Spinal cord (tissue), 4 donors: Measurements from ENCODE around the gene ARL2BP. TPM values are rescaled to one million over a fixed set of nuclear protein-coding genes. Genes with fewer than 3 reads are reported as not detected.

Experiments
- polyA plus RNA-seq, 2 donors: library from polyadenylated mRNA; unstranded; fragments of 120-200 nt; gene quantifications; one replicate each; pipeline ENCODE4 v1.2.1, GENCODE V29; 2013; ENCODE audit not compliant: insufficient read length in 2 of 2
- total RNA-seq, 2 donors: library from RNA; depleted of rRNA in 1 of 2; stranded (reverse); fragments of 120-200 nt in 1 of 2; fragments of >200 nt in 1 of 2; gene quantifications; one replicate each; pipeline versions ENCODE4 v1.2.3 to v1.2.4, GENCODE V29; 2013 to 2014

ARL2BP gene
- total and polyA plus RNA-seq, 4 donors = 74.7 to 79.3 (median 76.5) TPM

Other genes with a start within 250 kb of the ARL2BP start
- gene CPNE2, start 152.7 kb upstream of the ARL2BP start, total RNA-seq = 10 to 100 TPM; 56.4 to 58.5 TPM
- gene CPNE2, start 152.7 kb upstream of the ARL2BP start, polyA plus RNA-seq = 100 to 1,000 TPM; 184 to 197 TPM
- 10 to 100 TPM; 70.7 to 94.3 TPM for gene PSME3IP1, start 59.2 kb upstream of the ARL2BP start, total RNA-seq
- gene PSME3IP1, start 59.2 kb upstream of the ARL2BP start, polyA plus RNA-seq = 100 to 1,000 TPM; 151 to 172 TPM
- 10 to 100 TPM; 53.2 to 67.7 TPM for gene RSPRY1, start 58.9 kb upstream of the ARL2BP start, total RNA-seq
- 10 to 100 TPM; 41.2 to 44.9 TPM for gene RSPRY1, start 58.9 kb upstream of the ARL2BP start, polyA plus RNA-seq
- gene PLLP, start 39.4 kb downstream of the ARL2BP start, total RNA-seq = 10 to 100 TPM; 19.1 to 20.9 TPM
- gene PLLP, start 39.4 kb downstream of the ARL2BP start, polyA plus RNA-seq = 10 to 100 TPM; 37.6 to 38.1 TPM
- under 1 TPM in 1 of 2 donors, not detected in 1; 0.10 TPM for gene CCL22, start 113.5 kb downstream of the ARL2BP start, total RNA-seq
- under 1 TPM in 1 of 2 donors, not detected in 1; 0.14 TPM for gene CCL22, start 113.5 kb downstream of the ARL2BP start, polyA plus RNA-seq
- 10 to 100 TPM; 15.5 to 20.1 TPM for gene CX3CL1, start 127.2 kb downstream of the ARL2BP start, total RNA-seq
- gene CX3CL1, start 127.2 kb downstream of the ARL2BP start, polyA plus RNA-seq = 10 to 100 TPM; 47.4 to 49.5 TPM
- not detected for gene CCL17, start 159.5 kb downstream of the ARL2BP start, total RNA-seq
- not detected for gene CCL17, start 159.5 kb downstream of the ARL2BP start, polyA plus RNA-seq
- 10 to 100 TPM; 62.9 to 67.6 TPM for gene CIAPIN1, start 202.1 kb downstream of the ARL2BP start, total RNA-seq
- gene CIAPIN1, start 202.1 kb downstream of the ARL2BP start, polyA plus RNA-seq = 100 to 1,000 TPM in 1 of 2 donors, 10 to 100 TPM in 1; 99.2 to 102 TPM
- 10 to 100 TPM; 35.2 to 79.2 TPM for gene COQ9, start 202.2 kb downstream of the ARL2BP start, total RNA-seq
- gene COQ9, start 202.2 kb downstream of the ARL2BP start, polyA plus RNA-seq = 10 to 100 TPM; 69.2 to 75.6 TPM
- 10 to 100 TPM; 77.6 to 81.8 TPM for gene POLR2C, start 217.4 kb downstream of the ARL2BP start, total RNA-seq
- gene POLR2C, start 217.4 kb downstream of the ARL2BP start, polyA plus RNA-seq = 10 to 100 TPM; 60.6 to 70.5 TPM
- gene DOK4, start 241.2 kb downstream of the ARL2BP start, total RNA-seq = 10 to 100 TPM; 23.0 to 25.3 TPM
- gene DOK4, start 241.2 kb downstream of the ARL2BP start, polyA plus RNA-seq = 10 to 100 TPM; 61.7 to 62.8 TPM